ENCODE data around the gene A2M.

The A2M gene

DNA sequence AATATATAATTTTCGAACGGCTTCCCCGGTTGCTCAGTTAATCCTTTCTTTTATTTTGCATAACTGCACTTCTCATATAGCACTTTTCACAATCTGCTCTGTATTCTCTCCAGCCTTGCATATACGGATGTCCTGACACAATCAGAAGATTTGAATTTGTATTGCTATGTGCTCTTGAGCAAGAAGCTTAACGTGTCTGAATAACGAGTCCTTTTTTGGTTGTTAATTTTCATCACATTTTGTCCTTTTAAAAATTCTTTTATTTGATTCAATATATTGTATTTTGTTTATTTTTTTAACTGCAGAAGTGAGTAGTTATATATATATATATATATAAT is 17.6 kb downstream of the A2M start:
- DNase-seq, result no peak

DNA sequence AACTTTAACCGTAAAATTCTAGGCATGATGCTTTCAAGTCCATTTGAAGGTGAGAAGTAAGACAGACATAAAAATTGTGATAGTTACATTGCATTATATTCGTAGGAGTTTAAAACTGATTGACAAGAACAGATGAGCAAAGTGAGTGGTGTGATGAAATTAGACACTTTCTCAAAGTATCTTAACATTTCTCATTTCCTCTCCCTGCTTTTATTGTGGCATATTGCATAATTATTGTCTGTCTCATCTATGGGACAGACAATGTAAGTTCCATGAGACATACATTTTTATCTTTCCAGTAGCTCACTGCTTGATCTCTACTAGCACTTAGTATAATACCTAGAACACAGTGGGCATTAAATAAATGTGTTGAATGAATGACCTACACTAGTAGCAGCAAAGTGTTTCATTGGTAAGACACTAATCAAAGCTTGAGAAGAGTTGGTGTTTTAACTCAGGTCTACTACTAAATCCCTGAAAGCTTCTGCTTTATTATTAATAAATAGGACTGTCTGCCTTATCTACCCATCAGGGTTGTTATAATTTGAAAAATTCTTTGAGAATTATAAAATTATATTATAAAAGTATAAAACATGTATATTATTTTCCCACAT is 19.0 kb downstream of the A2M start:
- DNase-seq, result no peak

DNA sequence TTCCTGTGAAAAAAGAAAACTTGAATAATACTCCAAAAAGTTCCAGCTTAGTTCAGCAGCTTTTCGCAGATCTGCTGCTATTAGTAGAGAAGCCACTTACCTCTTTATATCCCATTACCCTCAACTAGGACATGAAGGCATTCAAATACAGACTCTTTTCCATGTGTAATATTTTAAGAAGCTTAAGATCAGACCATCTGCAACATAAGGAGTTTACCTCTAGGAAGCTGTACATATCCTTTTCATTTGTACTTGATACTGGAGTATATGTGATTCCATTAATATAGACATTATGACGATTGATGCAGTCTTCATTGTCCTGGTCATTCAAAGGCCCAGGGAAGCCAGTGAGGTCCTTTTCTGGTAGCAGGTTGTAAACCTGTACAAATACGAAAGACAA is 20.4 kb downstream of the A2M start:
- DNase-seq, result no peak

DNA sequence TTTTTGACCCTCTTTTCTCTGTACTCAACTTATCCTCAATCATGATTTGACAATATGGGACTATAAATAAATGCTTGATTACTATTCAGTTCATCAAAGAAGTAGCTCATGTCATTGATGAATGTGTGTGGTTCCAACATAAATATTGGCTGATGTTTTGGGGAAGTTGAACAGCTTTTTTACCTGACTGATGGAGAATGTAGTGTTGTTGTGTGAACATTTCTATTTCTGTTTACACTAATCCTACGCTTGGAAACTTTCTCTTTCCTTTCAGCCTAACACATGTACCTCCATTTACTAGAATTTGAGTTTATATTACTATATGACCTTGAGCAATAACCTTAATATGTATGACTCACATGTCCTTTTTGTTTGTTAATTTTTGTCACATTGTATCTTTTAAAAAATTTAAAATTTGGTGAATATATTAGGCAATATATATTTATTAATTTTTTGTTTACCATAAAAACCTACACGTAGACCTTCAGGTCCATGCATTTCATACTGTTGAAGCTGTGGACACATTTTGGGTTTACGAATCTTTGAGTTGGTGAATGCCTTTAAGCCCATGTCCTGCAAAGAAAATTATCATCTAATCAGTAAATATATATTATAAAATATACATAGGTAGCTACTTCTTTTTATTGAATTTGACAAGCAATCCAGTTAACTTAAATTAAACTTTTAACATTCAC is 21.1 kb downstream of the A2M start:
- DNase-seq, result no peak

DNA sequence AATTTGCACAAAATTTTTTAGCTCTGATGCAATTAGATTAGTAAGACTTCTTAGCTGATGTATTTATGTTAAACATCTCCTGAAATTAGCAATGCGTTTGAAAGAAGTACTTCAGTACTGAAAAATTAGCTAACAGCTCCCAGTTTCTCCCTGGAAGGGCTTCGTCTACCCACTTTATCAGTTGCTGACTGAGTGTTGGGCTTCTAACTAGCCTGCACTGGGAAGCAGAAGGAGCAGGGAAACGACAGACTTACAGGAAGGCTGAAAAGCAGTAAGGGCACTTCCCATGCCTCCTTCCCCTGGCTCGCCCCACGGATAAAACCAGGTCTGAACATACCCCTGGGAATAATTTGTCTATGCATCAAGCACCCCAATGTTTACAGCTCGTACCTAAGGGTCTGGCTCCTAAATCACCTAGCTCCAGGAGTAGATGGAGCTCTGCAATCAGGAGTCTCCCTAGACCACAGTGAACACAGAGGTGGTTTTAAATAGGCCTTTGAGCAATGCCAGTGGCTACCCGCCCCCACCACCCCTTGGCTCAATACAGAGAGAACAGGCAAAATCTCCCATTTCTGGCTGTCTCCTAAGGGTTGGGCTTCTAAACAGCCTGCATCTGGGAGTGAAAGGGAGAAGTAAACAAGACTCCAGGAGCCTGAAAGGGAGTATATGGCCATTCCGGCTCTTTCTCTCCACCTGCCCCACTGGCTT is 23.7 kb downstream of the A2M start:
- DNase-seq, result no peak

DNA sequence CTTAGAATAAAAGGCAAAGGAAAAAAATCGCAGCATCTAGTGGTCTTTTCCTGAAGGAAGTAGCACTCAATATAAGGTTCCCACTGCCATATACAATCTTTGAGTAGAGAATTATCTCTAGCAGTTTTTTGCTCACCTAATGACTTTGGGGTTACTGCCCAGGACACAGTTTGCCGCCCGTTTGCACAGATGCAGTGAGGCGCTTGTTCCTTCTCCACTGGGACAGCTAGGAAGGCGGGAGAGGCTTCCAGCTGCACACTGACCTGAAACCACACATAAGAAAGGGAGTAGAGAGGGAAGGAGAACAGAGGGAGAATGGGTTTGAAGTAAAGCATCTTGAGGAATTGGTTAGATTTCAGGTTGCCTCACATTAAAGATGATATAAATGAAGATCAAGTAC is 25.5 kb downstream of the A2M start:
- DNase-seq, result no peak

DNA sequence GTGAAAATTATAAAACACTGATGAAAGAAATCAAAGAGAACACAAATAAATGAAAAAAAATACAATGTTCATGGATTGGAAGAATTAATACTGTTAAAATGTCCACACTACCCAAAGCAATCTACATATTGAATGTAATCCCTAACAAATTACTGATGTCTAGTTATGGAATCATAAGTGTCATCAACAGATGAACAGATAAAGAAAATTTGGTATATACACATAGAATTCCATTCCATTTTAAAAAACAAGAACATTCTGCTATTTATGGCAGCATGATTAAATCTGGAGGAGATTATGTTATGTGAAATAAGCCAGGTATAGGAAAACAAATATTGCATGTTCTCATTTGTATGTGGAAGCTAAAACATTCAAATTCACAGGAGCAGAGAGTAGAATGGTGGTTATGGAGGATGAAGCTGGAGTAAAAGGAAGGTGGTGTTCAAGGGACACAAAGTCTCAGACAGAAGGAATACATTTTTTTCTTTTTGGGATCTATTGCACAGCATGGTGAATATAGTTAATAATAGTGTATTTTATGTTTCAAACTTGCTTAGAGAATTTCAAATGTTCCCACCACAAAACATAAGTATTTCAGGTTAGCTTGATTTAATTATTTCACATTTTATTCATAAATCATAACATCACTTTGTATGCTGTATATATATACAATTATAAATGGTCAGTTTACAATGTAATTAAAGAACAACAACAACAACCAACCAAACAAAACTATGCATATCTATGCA is 28.5 kb downstream of the A2M start:
- no peak for DNase-seq

DNA sequence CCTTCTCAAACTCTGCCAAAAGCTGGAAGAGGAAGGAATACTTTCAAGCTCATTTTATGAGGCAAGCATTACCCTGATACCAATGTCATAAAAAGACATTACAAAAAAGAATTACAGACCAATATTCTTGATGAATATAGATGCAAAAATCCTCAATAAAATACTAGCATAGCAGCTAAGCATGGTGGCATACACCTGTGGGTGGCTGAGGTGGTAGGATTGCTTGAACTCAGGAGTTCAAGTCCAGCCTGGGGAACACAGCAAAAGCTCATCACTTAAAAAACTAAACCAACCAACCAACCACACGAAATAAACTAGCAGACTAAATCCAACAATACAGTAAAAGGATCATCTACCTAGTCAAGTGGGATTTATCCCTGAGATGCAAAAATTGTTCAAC is 29.6 kb downstream of the A2M start:
- no peak for DNase-seq

DNA sequence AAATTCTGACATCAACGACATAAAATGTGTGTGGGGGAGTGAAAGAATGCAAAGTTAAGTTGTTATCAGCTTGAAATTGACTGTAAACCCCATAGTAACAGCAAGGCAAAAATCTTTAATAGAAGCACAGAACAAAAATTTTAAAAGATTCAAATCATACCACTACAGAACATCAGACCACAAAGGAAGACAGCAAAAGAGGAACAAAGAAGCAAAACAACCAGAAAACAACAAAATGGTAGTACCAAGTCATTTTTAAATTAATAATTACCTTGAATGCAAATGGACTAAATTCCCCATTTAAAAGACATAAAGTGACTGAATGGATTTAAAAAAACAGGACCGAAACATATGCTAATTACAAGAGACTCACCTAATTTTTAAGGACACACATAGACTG is 31.3 kb downstream of the A2M start:
- no peak for DNase-seq

DNA sequence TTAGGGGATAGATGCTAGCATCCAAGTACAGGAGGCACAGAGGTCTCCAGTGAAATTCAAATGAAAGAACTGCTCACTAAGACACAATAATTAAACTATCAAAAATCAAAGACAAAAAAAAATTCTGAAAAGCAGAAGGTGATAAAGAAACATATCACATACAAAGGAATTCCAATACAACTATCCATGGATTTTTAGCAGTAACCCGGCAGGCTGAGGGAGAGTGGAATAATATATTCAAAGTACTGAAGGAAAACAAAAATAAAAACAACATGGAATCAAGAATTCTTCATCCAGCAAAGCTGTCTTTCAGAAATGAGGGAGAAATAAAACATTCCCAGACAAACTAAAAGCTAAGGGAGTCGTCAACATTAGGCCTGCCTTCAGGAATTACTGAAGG is 31.9 kb downstream of the A2M start:
- DNase-seq, result no peak

DNA sequence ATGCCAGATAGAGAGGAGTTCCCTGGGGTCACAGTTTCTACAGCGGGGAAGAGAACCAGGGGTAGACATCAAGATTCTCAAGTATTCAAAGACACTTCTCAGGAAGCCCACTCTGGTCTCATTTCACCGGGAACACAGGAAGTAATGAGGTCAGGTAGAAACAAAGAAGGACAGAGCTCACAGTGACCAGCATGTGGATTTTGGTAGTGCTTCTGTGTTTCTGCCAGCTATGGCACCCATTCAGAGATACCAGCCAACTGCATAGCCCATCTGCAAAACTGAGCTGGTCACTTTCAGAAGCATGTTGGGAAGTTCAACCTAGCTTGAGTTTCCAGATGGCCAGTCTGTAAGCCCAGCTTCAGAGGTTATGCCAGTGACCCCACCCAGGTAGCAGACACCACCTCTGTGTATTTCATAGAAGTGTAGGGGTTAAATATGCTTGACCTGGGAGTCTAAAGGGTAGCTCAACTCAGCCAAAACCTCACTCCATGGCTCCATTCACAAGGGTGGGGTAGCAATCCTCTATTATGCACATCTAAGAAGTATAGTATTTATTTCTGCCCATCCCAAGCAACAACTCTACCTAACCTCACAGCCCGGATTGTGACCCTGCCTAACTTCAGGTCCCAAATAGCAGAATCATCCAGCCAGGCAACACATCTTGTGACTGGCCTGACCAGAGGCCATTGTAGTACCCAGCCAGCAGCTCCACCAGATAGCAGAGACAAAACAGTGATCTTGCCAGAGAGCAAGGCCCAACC is 33.9 kb downstream of the A2M start:
- no peak for DNase-seq

DNA sequence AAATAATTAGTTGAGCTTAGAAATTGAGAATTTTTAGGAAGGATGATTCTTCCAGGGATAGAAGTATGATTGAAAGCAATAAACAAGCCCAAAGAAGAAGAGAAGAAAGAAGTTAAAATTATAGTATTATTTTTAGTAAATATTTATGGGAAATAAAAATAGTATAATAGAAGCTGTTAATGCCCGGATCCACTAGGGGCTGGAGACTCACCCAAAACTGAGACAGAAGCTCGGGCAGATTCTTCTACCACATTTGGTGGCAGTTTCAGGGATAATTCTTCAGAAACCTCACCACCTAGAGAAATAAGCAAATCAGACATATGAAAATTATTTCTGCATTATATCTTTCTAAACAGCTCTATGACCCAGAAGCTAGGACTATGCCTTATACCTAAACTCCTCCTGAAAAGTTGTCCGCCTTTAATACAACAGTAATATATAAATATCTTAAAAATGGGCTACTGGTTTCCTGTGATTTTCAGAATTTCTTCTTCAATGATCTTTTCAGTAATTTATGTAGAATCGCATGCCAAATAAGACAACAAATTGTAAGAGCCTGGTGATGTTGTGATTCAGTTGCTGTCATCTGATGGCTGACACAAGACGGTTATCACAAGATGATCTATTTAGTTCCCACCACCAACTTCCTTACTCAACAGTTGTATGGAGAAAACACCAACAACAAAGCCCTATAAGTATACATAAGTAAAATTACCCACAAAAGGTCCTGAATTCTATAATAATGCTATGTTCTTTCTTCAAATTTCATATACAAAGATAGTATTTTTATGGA is 35.6 kb downstream of the A2M start:
- no peak for DNase-seq

DNA sequence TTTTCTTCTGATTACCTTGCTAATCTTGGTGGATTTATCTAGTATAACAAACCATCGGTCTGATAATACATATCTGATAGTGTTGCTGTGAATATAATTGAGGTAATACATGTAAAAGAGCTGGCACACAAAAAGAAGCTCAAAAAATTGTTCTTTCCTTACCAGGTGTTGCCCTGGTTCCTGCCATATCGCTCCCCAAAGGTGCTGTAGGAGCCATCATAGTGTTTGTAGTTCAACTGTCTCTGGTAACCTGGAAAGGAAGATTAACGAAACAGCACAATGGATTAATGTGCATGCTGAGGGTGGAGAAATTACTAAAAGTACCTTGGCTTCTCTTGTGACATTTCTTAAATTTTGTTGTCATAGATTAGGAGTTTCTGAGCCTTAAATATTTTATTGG is 36.6 kb downstream of the A2M start:
- no peak for DNase-seq

DNA sequence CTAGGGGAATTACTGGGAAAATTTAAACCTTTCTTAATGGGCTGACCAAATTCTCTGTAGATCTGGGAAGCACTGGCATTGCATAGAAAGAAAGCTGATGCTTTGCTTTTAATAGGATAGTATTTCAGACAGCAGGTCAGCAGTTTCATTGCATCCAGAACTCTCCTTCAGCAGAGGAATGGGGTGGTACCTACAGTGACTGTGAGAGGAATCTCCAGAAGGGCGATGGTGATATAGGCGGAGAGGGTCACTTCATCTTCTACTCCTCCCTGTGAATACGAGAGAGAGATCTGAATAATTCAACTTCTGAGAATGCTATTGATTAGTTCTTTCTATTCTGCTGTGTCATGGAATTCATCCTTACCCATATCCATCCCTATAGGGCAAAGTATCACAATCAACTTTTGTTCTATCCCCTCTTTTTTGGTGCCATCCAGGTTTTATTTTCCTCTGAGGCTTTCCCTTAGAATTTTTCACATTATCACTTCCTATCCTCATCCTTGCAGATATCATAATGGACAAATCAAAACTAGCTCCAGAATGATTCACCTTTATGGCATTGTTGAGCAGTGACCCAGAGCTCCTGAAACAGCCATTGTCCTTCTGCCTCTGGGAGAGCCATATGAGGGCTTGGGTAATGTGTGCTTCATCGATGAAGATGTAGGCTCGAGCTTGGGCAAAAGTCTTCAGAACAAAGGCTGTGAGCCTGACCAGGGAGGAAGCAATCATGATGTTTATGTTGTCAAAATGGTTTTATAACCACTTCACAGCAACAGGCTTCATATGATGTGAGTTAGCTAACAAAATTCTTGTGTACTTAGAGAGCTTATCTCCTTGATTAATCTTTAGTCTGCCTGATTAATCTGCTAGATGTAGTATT is 38.3 kb downstream of the A2M start:
- DNase-seq, result no peak

DNA sequence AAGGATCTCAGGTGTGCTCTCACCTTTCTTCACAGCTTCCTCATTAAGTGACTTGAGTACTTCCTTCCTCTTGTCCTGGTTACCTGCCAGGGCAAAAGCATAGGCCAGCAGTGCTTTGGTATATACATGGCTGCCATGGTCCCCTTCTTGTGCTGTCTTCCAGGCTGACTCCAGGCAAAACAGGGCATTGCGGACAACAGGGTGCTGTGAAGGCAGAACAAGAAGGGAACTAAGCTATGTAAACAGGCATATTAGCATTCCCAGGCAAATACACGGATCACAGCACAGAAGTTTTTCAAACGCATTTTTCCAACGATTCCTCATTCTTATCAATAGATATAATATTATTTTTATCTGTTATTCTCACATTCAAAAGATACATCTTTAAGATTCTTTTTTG is 39.0 kb downstream of the A2M start:
- no peak for DNase-seq

DNA sequence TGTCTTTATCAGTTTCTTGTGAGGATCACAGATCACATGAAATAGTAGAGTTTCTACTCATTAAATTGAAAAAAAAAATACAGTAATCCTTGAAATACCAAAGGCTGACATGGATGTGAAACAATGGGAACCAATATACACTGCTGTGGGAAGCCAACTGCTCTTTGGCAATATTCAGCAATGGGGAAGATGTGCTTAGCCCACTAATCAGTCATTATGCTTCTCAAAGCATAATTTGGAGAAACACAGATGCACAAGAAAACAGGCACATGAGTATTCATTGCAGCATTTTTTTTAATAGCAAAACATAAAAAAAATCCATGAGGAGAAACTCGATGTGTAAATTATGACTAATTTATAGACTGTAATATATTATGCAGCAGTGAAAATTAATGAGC is 40.6 kb downstream of the A2M start:
- DNase-seq, result no peak

DNA sequence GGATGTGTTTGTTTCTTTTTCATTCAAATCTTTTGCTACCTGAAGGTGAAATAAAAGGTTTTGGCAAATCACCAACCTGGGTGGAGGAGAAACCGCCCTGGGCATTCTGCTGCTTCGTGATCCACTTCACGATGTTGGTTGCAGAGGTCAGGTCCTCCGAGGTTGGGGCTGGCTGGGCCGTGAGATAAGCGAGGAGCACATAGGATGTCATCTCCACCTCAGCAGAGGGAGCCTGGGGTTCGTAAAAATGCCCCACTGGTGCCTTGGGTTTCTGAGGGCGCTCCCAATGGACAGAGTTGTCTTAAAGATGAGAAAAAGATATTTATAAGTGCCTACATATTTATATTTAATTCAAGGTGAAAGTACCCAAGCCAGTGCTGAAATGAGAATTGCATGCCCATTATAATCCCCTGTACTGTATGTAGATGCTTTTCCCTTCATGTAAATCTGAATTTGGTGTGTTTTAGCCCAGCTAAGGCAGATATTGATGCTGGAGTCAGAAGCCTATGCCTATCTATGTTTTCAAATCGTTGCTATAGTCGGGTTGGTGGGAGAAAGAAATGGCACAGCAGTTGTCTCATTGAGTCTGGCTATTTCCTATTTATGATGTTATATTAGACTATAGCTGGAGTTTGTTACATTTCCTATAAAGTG is 41.1 kb downstream of the A2M start:
- DNase-seq, result no peak

DNA sequence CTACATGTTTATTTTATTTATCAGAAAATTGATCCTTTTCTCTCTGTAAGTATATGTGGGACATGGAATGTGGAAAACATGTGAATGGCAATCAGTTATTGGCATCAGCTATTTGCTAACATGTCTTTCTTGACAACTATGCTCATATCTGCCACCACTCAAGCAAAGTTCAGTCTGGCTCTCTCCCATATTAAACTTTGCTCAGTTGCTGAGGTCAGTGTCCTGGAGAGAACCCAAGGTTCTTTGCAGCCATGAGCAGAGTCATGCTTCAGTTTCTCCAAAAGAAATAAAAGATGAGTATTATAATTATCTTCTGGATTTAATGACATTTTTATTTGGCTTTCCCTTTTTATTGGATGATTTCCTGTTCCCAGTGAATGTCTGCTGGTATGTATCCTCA is 42.6 kb downstream of the A2M start:
- no peak for DNase-seq

DNA sequence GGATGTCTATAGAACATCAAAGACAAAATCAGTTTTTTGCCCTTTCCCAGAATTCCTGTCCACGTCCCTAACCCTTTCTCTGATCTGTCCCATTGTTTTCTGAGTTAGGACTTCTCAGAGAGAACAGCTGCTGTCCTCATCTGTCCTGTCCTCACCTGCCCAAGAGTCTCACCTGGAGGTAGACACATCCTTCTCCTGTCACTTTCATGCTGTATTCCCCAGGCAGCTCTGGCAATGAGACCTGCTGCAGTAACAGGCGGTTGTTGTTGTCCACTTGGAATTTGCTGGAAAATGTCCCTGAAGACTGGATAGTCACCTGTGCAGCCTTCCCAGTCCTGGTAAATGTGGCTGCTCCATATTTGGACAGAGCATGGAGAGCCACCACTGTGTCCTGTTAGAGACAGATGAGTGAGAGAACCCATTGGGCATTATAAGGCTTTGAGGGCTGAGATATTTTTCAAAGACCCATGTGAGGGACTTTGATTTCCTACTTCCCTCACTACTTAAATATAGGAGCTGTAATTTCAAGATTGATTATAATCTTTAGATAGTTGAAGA is 43.2 kb downstream of the A2M start:
- DNase-seq, result no peak

DNA sequence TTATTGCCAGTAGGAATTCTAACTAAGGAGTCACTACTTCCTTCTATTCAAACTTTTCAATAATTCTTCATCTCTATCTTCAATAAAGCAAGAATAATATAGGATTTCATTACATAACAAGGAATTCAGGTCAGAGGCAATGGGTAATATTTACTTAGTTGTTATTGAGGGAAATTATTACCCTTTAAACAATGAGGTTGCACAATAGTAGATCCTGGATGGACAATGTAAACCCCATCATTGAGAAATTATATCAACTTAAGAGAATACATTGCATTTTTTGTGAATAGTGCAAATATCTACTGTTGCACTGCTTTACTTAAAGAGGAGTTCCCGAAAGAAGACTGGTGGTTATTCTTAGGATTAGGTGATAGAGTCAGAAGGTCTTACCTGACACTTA is 43.8 kb downstream of the A2M start:
- no peak for DNase-seq
